NCI-H128 (cell line): ENCODE data around the gene ZNF425.
A peak's percentile ranks its signal among the peaks of the same experiment; 100 is the strongest.
"Not testable (repeated sequence)": the region's sequence is repeated elsewhere in the genome, so short reads cannot be mapped to it uniquely, and the experiment has no call there.

Experiments
- DNase-seq: peaks from one replicate; lab custom pipeline; 2025; ENCODE audit not compliant: unreplicated experiment; lab: John Stamatoyannopoulos, UW

Gene ZNF425, protein sequence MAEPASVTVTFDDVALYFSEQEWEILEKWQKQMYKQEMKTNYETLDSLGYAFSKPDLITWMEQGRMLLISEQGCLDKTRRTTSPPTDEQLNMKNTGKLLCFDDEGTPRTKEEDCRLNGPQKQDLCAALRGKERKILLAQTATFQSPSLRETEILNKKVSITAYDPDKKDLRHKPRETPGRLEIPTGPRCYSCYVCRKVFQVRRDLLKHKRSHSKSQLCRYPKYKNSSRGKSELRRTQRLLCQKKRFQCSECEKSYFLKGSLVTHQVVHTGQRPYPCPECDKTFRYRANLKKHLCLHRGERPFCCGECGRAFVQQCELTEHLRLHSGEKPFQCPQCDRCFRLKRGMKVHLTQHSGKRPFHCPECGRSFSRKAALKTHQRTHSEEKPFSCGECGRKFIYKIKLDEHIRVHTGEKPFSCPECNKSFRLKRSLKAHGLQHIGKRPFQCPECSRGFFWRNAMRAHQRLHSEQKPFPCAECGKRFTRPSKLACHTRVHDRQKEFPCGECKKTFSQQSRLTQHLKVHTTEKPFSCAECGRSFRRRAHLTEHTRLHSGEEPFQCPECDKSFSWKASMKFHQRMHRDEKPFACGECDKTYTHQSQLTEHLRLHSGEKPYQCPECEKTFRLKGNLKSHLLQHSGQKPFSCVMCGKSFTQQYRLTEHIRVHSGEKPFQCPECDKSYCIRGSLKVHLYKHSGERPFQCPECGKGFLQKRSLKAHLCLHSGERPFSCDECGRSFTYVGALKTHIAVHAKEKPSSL

DNA sequence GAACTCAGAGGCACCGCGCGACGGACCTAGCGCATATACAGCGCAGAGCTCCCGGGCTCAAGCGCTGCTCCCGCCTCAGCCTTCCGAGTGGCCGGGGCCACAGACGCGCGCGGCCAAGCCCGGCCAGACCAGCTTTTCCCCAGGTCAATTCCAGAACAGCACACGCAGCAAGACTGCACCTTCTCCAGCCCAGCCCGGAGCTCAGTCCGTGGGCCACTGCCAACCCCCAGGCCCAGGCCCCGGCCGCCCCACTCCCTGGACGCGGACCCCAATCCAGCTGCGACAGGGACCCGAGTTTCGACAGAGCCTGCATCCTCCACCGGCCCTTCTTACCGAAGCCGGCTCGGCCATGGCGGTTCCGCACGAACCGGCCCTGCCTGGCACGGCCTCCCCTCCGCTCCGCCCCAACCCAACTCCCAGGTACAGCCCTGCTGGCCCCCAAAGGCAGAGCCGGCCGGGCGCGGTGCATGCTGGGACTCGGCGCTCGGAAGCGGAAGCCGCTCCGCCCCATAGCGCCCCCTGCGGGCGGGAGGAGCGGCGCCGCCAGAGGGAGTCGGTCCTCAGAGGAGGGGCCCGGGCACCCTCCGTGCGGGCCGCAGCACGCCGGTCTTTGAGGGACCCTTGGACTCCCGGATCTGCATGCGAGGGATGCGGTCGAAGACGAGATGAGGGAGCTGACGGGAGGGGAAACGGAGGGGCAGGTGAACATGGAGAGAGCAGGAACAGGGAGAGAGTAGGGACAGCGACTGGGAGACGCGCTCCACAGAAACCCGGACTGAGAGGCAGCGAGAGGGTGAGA, at the start of gene ZNF425:
TSS of gene ZNF425 (minus strand) at position 462 of the 799 bp plus-strand sequence. CDS start at position 351, 111 bp downstream.
- peak; percentile 81 for DNase-seq

DNA sequence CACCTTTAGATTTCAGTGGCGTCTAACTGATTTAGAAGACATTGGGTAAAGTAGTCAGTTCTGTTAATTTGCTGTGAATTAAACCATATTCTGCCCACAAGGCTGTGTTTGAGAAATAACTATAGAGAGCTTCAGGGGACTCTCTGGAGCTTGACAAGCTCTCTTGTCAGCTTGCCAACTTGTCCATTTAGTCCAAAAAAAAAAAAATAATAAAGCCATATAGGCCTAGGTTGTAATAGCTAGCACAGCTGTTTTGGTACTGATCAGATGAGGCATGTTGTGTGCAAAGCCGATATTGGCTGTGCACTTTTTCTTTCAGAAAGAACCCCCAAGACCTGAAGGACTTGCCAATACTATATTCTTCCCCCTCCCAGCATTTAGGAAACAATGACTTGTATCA, 49.0 kb upstream of the ZNF425 start:
- peak; percentile 11 for DNase-seq

DNA sequence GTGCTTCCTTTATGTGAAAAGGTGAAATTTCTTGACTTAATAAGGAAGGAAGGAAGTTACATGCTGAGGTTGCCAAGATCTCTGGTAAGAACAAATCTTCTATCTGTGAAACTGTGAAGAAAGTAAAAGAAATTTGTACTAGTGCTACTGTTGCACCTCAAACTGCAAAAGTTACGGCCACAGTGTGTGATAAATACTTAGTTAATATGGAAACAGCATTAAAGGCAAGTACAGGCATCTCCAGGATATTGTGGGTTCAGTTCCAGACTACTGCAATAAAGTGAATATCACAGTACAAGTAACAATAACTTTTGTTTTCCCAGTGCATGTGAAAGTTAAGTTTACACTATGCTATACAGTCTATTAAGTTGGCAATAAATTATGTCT, 46.4 kb upstream of the ZNF425 start:
- DNase-seq, result no peak

DNA sequence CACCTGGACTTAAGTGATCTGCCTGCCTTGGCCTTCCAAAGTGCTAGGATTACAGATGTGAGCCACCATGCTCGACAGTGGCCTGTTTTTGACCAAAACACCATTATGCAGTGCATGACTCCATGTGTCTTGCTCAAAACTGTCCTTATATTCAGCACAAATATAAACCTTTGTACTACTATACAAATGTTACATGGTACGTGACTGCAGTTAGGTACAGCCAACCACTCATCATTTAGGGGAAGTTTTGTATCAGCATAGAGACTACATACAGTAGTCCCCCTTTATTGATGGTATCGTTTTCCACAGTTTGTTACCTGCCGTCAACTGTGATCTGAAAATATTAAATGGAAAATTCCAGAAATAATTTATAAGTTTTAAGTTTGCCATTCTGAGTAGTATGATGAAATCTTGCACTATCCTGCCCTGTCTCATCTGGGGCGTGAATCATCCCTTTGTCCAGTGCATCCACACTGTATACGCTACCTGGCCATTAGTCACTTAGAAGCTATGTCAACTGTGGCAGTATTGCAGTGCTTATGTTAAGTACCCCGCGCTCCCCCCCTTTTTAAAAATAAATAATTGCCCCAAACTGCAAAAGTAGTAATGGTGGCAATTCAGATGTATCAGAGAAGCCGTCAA, 45.9 kb upstream of the ZNF425 start:
- no peak for DNase-seq

DNA sequence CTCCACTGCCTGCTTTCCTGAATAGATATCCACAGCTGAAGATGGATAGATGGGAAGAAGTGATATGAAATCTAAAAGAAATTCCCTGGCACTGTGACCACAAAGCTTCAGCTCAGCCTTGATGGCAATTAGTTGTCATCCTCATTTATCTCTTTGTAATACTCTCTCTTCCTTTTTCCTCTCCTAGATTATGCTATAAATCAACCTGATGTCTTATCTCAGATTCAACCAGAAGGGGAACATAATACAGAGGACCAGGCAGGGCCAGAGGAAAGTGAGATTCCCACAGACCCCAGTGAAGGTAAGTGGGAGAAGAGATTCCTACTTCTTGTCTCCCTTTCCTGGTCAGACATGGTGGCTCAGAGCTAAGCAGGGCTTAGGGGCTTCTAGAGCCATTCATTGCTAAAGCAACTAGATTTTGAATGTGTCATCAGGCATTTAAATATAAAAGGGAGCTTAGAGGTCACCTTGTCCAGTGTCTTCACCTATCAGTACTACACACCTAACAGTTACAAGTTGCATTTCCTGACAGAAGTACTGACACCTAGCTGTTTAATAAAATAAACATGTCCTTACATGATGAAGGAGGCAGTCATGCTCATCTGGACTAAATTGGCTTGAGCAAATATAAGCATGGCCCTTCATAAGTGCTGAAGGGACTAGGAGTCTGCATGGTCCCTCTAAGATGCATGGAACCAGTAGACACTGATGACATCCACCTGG, 40.7 kb upstream of the ZNF425 start:
- no peak for DNase-seq

DNA sequence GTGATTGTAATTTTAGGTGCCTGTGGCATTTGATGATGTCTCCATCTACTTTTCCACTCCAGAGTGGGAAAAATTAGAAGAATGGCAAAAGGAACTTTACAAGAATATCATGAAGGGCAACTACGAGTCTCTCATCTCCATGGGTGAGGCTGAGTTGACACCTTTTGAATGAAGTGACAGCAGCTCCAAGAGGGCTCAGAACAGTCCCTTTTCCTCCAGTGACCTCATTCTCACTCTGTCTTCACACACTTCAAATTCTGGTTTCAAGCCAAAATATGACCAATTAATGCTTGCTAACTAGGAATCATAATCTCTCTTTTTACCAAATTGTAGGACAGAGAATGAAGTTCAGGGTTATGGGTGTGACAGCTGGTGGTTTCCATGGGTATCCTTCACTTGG, 40.0 kb upstream of the ZNF425 start:
- no peak for DNase-seq

DNA sequence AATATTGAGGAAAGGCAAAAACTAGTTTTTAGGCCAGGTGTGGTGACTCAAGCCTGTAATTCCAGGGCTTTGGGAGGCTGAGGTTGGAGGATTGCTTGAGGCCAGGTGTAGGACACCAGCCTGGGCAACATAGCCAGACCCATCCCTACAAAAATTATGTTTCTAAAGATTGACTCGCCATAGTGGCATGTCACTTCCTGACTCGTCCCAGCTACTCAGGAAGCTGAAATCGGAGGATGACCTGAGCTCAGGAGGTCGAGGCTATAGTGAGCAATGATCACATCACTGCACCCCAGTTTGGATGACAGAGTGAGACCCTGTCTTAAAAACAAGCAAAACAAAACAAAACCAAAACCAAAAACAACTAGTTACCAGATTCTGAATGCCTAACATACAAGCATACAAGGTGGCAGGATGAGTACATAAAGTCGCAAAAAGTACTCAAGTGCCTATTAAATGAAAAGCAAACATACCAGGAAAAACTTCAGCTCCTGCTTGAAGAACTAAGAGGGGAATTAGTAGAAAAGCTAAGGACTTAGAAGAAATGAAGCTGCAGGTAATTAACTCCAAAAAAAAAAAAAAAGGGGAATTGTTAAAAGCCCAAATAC, 35.2 kb upstream of the ZNF425 start:
- DNase-seq, result no peak

DNA sequence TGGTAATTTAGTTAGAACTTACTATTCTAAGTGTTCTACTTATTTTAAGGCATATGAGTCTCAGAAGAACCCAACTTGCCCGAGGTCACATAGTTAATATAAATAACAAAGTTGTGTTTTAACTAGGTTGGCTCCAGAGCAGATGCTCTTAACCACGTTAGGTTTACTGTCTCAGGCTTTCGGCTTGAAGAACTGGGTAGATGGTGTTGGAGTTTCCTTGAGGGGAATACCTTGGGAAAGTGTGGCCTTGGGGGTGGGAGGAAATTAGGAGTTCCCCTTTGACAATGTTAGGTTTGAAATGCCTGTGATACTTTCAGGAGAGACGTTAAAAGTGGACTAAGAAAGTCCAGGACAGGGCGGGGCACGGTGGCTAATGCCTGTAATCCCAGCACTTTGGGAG, 30.8 kb upstream of the ZNF425 start:
- DNase-seq, result no peak

DNA sequence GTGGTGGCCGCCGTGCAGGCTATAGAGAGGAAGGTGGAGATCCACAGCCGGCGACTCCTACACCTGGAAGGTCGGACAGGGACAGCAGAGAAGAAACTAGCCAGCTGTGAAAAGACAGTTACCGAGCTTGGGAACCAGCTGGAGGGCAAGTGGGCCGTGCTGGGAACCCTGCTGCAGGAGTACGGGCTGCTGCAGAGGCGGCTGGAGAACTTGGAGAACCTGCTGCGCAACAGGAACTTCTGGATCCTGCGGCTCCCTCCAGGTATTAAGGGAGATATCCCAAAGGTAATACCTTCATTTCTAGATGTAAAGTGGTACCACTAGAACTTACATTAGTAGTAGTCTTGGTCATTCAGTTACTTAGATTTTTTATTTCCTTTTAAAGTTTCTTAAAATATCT, 27.9 kb upstream of the ZNF425 start:
- no peak for DNase-seq

DNA sequence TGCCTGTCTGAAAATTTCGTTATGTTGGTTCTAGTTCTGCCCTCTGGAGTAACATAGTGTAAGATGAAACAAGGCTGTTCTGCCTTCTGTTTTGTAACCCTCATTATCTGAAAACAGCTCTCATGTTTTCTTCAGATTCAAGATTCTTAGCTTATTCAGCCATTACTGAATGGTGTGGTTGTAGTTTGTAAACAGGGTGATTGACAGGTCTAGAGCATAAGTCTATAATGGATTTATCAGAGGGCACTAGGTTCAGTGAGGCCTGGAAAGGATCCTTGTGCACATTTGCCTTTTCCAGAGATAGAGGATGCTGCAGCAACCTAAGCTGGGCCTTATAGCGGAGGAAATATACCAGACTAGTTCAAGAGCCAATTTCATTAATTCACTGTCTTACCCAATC, 27.2 kb upstream of the ZNF425 start:
- DNase-seq, result no peak

DNA sequence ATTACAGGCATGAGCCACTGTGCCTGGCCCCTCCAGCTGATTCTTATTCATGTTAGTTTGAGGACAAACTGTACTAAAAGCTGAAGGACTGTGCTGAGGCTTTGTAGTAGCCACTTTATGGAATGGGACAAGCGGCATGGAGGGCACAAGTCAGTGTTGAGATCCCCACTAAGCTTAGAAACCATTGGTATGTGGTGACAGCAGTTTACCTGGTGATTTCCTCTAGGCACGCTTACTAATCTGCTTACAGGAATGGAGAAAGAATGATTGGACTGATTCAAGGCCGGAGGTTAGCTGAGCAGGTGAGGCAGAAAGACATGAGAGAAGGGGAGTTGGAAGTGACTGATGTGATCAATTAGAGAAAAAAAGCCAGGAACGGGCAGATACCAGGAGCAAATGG, 24.9 kb upstream of the ZNF425 start:
- no peak for DNase-seq

DNA sequence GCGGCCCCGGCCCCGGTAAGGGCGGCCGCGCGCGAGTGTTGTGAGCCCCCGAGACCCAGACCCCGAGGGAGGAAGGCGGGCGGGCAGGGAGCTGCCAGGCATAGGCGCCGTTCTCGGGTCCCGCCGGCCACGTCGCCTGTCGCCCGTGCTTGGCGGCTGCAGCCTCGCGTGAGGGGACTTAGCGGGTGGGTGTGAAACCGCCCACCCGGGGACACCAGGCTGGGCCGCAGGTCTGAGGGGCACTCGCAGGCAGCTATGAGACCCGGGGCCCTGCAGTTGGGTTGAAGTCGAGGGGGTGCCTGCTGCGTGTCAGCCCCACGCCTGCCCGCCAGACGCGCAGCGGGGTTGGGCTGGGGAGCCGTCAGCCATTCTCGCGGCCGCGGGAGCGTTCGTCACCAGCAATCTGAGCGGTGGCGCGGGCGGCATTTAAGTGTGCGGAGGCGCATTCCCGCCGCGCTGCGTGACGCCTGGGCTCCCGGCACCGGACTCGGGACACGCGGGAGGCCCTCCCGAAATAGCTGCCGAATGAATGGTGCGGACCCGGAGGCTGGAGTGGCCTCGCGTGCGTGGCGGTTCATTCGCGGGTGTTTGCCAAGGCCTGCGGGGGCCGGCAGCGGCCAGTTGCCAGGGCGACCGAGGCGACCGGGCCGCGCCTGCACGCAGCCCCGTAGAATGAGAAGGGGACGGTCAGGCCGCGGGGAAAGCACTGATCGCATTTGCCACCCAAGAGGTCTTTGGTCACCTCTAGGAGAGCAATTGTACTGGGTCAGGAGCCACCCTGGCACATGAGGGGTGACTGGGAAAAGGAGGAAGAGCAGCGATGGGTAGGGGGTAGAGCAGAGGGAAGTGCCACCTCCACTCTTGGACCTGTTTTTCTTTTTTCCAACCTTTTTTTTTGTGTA, 21.9 kb upstream of the ZNF425 start:
- no peak for DNase-seq

DNA sequence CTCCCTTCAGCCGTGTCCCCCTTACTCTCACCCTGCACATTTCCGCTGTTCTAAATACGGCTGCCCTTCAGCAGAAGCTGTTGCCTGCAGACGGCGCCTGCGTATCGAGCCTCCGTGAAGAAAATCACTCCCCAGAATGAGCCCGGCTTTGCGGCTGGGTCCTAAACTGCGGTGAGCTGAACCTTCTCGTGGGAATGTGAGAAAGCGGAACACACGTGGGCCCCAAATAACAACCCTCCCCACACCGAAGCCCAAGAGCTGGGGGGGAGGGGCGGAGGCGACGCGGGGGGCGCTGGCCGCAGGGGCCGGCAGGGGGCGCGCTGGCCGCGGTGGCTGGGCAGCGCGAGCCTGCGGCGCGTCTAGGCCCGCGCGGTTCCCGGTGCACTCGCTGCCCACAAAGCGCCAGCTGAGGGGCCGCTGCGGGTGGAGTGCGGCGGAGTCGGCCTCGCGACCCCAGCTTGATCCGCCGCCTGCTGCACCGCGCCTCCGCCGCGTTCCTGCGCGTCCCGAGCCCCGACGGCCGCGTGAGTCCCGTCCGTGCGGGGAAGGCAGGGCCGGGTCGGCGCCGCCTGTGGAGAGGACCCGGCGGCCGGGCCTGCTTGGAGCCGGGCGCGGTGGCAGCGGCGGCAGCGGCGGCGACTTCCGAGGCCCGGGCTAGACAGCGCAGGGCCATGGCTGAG, 21.1 kb upstream of the ZNF425 start, which contains the start of gene ZNF398:
TSS of gene ZNF398 (plus strand) at position 382 of the 680 bp plus-strand sequence. CDS start at position 672, 290 bp downstream.
- peak; percentile 69 for DNase-seq

DNA sequence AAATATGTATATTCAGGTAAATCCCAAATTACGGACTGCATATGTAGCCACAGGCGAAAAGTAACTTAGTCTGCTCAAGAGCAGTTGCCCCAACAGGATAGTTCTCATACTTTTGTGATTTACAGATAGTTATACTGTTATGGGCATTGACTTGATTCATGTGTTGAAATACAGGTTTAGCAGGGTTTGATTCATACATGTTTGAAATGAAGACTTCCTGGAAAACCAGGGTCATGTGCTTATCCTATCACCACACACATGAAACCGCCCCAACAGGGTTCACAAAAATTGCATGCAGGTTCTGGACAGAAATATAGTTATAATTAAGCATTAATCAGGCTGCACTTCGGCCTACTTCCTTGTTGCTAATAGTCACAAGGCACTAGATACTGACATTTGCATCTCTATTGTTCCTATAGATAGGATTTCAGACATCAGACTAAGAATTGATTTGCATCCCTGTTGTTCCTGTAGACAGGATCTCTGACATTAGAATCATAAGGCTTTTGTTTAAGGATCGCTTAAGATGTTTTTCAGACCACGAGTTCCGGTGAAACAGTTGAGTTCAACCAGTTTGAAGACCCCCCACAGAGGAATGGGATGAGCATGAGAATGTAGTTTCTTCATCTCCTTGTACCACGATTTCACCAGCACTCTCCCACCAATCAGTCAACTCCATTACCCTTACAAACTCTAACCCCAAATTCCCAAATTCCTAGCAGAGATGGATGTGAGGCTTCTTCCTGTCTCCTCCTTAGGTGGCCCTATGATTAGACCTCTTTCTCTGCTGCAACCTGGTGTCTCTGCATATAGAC, 19.1 kb upstream of the ZNF425 start:
- no peak for DNase-seq

DNA sequence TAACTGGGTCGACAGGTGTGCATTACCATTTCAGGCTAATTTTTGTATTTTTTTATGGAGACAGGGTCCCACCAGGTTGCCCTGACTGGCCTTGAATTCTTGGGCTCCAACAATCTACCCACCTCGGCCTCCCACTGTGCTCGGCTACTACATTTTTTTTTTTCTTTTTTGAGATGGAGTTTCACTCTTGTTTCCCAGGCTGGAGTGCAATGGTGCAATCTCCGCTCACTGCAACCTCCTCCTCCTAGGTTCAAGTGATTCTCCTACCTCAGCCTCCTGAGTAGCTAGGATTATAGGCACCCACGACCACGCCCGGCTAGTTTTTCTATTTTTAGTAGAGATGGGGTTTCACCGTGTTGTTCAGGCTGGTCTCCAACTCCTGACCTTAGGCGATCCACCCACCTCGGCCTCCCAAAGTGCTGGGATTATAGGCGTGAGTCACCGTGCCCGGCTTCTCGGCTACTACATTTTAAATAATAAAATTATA, 18.4 kb upstream of the ZNF425 start:
- DNase-seq, result not testable (repeated sequence)

DNA sequence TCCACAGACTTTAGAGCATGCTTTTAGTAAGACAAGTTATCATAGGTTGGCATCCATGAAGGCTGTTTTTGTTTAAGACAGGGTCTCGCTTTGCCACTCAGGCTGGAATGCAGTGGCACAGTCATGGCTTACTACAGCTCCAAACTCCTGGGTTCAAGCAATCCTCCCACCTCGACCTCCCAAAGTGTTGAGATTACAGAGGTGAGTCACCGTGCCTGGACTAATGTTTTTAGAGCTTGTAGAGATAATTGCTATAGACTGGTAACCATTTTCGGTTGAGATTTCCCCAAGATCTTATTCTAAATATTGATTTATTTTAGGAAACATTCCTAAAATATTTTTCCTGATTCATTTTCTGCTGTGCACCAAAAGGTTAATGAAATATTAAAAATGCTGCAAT, 15.8 kb upstream of the ZNF425 start:
- DNase-seq, result no peak

DNA sequence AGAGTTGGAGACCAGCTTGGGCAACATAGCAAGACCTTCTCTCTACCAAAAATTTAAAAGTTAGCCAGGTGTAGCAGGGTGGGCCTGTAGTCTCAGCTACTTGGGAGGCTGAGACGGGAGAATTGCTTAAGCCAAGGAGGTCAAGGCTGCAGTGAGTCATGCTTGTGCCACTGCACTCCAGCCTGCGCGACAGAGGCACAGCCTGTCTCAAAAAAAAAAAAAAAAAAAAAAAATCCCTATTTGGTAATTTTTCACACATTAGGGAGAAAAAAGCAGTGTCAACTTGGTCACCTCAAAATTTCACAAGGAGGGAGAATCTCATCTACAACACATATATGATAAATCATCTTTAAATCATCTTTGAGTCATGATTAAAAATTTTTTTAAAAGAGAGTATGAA, 14.7 kb upstream of the ZNF425 start:
- DNase-seq, result no peak
